GM12864 (cell line): ENCODE data around the gene CUEDC1.

Experiments
- DNase-seq: peaks from one replicate; pipeline ENCODE4 v3.0.0-alpha.2; 2011; ENCODE audit warnings: low read depth
- H3K4me3 ChIP-seq: 2 replicates; pipeline ENCODE4 v1.5.1; 2011; ENCODE audit warnings: mild to moderate bottlenecking, low read depth, low read length, control low read depth
- CTCF ChIP-seq: IDR thresholded peaks from 2 replicates; pipeline ENCODE4 v1.5.1; 2011; ENCODE audit warnings: low read depth, mild to moderate bottlenecking, moderate library complexity, low read length, control low read depth, inconsistent platforms; ENCODE audit errors: missing control alignments

CUEDC1 gene

GRCh38 chr17:57856792-57857620 is 98.2 kb downstream of the CUEDC1 start:
- no peak for TF ChIP-seq CTCF
- H3K4me3 ChIP-seq: no peak overlapping the region
- DNase-seq: no peak

- no peak overlapping the region for H3K4me3 ChIP-seq
- no peak for DNase-seq
- TF ChIP-seq CTCF: no peak
These were observed 99.7 kb downstream of the CUEDC1 start for GRCh38 chr17:57855391-57856035.

- H3K4me3 ChIP-seq: no peak overlapping the region
- no peak for TF ChIP-seq CTCF
- DNase-seq: no peak
These were observed 101.5 kb downstream of the CUEDC1 start for GRCh38 chr17:57853695-57854094.

GRCh38 chr17:57852955-57853328 is 102.3 kb downstream of the CUEDC1 start:
- no peak for DNase-seq
- no peak overlapping the region for H3K4me3 ChIP-seq
- no peak for TF ChIP-seq CTCF

- no peak overlapping the region for H3K4me3 ChIP-seq
- no peak for DNase-seq
- TF ChIP-seq CTCF: no peak
These were observed 102.9 kb downstream of the CUEDC1 start for GRCh38 chr17:57852092-57852954.

GRCh38 chr17:57849874-57850754 is 105.1 kb downstream of the CUEDC1 start, which contains the start of gene MRPS23:
TSS of gene MRPS23 (minus strand) at chr17:57850044. CDS start at chr17:57850010, 34 bp downstream.
- no peak for TF ChIP-seq CTCF
- peak within 1 kb of the TSS; percentile 94 for H3K4me3 ChIP-seq
- peak; percentile 96 for DNase-seq
